ENCODE measurements around the gene MATN4. TPM values are rescaled to one million over a fixed set of nuclear protein-coding genes. Genes with fewer than 3 reads are reported as not detected.

The MATN4 gene
- total and polyA plus RNA-seq, 2 of the 13 experiments (the other 11 are each of a cell fraction or from before 2014, with no cell fraction given), result not detected

GRCh38 chr20:45266977-45267376 lies 41.1 kb downstream of the MATN4 start (continued):
- TF ChIP-seq PRDM10 (CRISPR knock-in tag; IDR thresholded peaks at IDR 0.05; ENCODE audit: low read depth) (no peak), NCOA5 (CRISPR knock-in tag; IDR thresholded peaks at IDR 0.05) (no peak), RARG (CRISPR knock-in tag; IDR thresholded peaks at IDR 0.05; ENCODE audit: low read depth) (no peak)

GRCh38 chr20:45263556-45264266 lies 44.4 kb downstream of the MATN4 start:
- no peaks in the 10 kb centered on the region for H4K20me1 ChIP-seq (ENCODE audit: insufficient read depth, low read length)
- FAIRE-seq (no peak), DNase-seq (ENCODE audit: low spot score) (no peak), ATAC-seq (no peak)
- H3K4me1 ChIP-seq (ENCODE audit: insufficient read depth, low read length), result no peaks in the 10 kb centered on the region
- peaks cover 0 to 38% of the 10 kb centered on the region in 2 experiments; a peak in 2 of 5 replicates for H3K27me3 ChIP-seq (ENCODE audit: control insufficient read depth in 1 of 2, insufficient read depth in 2 of 2, low read length in 2 of 2)
- H3K9ac ChIP-seq (ENCODE audit: insufficient read depth, low read depth, low read length), result no peak overlapping the region
- H3K4me2 ChIP-seq (ENCODE audit: low read depth, low read length), result no peak overlapping the region
- ChIA-PET POLR2A (no interaction called here), CTCF (ENCODE audit: low intra/inter-chr PET ratio, low total read pairs) (no interaction called here)
- in situ Hi-C loops (cut with HindIII; ENCODE audit: extremely low pct_ligation_motif_present, low pct_unique_long_range_greater_than_20kb), result no loop called here
- H3K9me3 ChIP-seq (ENCODE audit: low read length), result no peaks in the 10 kb centered on the region
- intact Hi-C loops (cut with micrococcal nuclease; ENCODE audit: unreplicated experiment), result no loop called here
- no peak overlapping the region for H2AFZ ChIP-seq (ENCODE audit: low read length)
- no peak overlapping the region for H3K4me3 ChIP-seq (replicated peaks in 1 of 3; ENCODE audit: insufficient read depth in 1 of 3, low read depth in 2 of 3, low read length in 3 of 3)
- no peaks in the 10 kb centered on the region for H3K79me2 ChIP-seq (ENCODE audit: insufficient read depth, low read length)
- WGBS (ENCODE audit: low lambda C conversion rate), result 1% methylated on average over 3 of the region's 3 CpGs
- no peak overlapping the region for H3K27ac ChIP-seq (ENCODE audit: extremely low read length, insufficient read depth, low read length)
- no TSS peak for BruUV-seq (replicated peaks)
- H3K36me3 ChIP-seq (replicated peaks in 1 of 2; ENCODE audit: control insufficient read depth in 1 of 2, insufficient read depth in 2 of 2, low read length in 2 of 2), result no peaks in the 10 kb centered on the region
- TF ChIP-seq FOXK1 (CRISPR knock-in tag; IDR thresholded peaks at IDR 0.05; ENCODE audit: borderline replicate concordance, low read depth) (no peak), IRF1 (CRISPR knock-in tag; IDR thresholded peaks at IDR 0.05; ENCODE audit: low read depth) (no peak), E2F5 (CRISPR knock-in tag; conservative IDR thresholded peaks at IDR 0.05) (no peak), SAFB2 (CRISPR knock-in tag; IDR thresholded peaks at IDR 0.05; ENCODE audit: borderline replicate concordance, low read depth) (no peak), JUNB (CRISPR knock-in tag; IDR thresholded peaks at IDR 0.05; ENCODE audit: borderline replicate concordance) (no peak), STAT6 (CRISPR knock-in tag; IDR thresholded peaks at IDR 0.05; ENCODE audit: borderline replicate concordance) (no peak), ZNF430 (CRISPR knock-in tag; IDR thresholded peaks at IDR 0.05) (no peak), FOXJ3 (CRISPR knock-in tag; IDR thresholded peaks at IDR 0.05; ENCODE audit: borderline replicate concordance) (no peak), HOMEZ (CRISPR knock-in tag; IDR thresholded peaks at IDR 0.05; ENCODE audit: low read depth) (no peak)
